IPS-18c (cell line): ENCODE data around the gene GJB4.
"Not testable (repeated sequence)": the region's sequence is repeated elsewhere in the genome, so short reads cannot be mapped to it uniquely, and the experiment has no call there.

ENCODE experiments used
- H3K4me3 ChIP-seq: 2 replicates; pipeline ENCODE4 v1.7.0; 2013; ENCODE audit warnings: low read depth, mild to moderate bottlenecking, low read length, moderate library complexity; ENCODE audit not compliant: insufficient read depth
- H3K9me3 ChIP-seq: one replicate; pipeline ENCODE4 v1.6.1; 2013; ENCODE audit warnings: mild to moderate bottlenecking, low read length, moderate library complexity; ENCODE audit not compliant: control insufficient read depth, insufficient read depth

The GJB4 gene

DNA sequence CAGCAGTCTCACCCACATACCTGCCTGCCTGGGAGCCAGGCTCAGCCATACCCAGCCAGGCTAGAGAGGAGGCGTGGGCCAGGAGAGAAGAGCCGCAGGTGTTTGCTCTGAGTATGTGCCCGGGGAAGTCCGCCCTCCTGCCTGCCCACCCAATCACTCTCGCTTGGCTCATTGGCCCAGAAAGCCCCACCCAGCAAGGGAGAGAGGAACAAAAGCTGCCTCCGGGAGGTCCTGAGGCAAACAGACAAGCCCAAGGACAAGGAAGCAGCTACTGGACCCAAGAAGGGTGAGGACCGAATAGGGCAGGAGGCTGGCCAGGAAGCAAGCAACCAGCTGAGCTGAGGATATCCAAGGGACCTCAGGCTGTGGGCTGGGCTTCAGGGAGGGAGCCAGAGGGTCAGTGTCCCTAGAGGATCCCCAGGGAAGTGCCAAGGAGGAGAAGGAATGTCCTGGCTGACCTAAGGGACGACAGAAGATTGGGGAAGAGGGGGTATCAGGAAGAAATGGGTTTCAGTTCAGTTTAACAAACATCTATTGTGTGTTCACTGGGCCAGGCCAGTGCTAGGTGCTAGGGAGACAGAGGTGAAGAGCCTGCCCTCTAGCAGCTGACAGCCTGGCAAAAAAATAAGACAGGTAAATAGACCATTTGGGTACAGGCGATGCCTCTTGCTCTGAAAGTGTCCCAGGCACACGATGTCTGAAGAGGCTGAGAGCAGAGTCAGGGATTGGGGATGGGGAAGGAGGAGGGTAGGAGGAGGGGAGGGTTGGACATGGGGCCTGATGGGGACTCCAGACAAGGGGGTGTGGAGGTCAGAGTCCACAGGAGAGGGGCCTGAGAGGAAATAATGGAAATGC, at the start of gene GJB4:
GJB4 (plus strand) TSS at position 238 of the 855 bp plus-strand sequence. CDS start 1,515 bp downstream, outside the sequence.
- no peaks in the 10 kb centered on the region for H3K9me3 ChIP-seq
- H3K4me3 ChIP-seq, result no peak within 1 kb of the TSS

DNA sequence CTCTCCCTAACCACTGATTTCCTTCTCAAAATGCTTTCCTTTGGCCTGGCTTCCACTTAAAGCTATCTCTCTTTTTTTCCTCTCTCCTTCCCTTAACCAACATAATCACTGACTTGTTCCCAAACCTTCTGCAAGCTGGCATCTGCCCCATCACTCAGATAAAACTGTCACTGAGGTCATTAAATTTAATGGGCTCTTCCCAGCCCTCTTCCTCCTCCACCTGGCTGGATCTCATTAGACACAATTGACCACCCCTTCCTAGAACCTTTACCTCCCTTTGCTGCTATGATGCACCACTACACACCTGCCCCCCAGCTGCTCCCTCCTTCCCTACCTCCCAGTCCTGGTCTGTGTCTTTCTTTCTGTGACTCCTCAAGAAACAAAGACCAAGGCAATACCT, 48.7 kb upstream of the GJB4 start:
- no peak overlapping the region for H3K4me3 ChIP-seq
- no peaks in the 10 kb centered on the region for H3K9me3 ChIP-seq

DNA sequence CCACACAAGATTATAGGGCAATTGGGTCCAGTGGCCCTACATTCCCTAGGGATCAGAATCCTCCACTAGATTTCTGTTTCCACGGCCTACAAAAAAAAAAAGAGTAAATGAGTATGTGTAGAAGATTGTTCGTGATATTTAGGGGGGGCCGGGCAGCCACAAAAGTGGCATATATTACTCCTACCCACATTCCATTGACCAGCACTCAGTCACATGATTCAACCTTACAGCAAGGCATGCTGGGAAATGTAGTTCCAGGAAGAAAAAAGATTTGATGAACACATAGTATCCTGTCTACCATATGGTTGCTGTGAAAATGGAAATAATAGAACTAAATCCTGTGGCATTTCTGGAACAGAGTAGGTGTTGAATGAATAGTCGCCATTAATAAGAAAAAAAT, 48.1 kb upstream of the GJB4 start:
- no peaks in the 10 kb centered on the region for H3K9me3 ChIP-seq
- H3K4me3 ChIP-seq, result no peak overlapping the region

DNA sequence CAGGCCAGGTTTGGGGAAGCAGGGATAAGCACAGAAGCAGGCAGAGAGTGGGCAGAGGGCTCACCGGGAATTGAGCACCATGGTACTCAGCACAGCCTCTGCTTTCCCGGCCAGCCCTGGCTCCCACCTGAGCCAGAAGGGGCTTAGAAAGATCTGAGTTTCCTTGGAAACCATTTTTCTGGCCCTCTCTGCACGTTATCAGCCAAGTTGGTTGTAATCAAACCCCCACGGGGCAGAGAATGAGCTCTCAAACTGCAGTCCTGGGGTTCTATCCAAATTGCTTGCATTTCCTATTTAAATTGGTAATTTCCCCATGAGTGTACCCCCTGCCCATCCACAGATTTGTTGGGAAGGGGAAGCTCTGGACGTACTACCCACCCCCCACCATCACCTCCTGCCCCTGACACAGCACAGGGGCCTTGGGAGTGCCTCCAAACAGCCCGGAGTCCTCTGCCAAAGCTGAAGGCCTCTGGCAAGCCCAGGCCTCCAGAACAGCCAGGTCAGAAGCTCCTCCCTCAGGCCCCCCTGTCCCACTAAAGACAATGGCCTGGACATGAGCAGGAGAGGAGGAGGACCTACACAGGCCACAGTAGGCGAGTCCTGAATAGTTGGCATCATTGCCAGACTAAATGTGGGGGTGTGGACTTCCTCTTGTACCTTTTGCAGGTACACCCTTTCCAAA, 47.4 kb upstream of the GJB4 start:
- H3K4me3 ChIP-seq, result no peak overlapping the region
- no peaks in the 10 kb centered on the region for H3K9me3 ChIP-seq

DNA sequence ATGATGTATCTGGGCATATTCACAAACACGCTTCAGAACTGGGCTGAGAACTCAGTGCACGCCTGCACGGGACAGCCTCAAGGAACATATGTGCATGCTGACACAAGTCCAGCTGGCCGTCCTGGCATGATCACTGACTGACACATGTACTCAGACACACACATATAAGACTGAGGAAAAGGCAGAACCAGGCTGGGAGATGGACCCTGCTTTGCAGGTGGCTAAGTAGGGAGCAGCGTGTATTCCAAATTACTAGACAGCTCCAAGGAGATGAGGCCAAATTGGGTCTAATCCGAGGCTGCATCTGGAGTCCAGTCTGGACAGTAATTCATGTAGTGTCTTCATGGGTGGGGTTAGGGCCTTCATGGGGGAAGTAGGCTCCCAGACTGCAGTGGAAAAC, 46.1 kb upstream of the GJB4 start:
- H3K4me3 ChIP-seq, result no peak overlapping the region
- H3K9me3 ChIP-seq, result no peaks in the 10 kb centered on the region

DNA sequence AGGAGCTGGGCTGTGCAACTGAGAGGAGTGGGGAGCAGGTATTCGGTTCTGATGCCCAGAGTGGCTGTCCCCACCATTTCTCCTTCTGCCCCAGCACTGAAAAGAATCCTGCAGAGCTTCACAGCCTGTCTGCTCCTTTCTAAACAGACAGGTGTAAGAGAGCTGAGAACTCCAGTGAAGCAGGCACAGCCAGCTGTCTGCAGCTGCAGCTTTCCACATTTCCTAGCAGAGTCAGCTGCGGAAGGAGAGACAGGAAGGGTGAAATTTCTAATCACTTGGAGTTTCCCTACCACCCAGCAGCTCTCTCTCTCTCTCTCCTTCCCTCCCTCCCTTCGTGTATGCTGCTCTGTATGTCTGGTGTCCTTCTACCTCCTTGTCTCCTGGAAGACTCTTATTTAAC, 45.2 kb upstream of the GJB4 start:
- H3K9me3 ChIP-seq, result no peaks in the 10 kb centered on the region
- H3K4me3 ChIP-seq, result no peak overlapping the region

DNA sequence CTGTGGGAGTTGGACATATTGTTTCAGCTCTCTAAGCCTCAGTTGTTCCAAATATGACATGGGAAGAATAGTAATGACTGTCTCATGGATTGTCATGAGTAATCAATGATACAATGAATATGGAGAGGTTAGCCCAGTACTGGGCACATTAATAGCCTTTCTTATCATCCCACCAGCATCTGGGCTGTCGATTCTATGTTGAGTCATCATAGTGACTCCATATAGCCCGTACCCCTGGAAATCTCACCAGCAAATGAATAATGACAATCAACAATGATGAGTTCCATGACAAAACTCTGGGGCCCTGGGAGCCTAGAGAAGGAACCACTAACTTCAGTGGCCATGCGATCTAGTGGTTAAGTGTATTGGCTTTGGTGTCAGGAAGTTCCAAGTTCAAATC, 44.4 kb upstream of the GJB4 start:
- Histone ChIP-seq H3K4me3 (no peak overlapping the region), H3K9me3 (no peaks in the 10 kb centered on the region)

DNA sequence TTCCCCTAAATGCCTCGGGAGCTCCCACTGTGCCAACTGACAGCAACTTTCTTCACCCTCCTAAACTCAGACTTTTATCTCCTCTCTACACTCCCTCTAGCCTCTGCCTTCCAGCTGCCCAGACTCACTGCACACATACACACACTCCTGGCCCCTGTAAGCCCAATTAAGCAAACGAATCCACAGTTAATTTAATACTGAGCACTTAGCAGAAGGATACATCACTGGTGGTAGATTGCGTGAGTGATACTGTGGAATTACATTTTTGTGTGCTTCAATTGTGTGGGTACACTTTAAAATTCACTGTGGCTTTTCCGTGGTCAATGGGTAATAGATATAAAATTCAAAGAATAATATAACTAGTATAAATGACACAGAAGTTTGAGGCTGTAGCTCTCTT, 38.3 kb upstream of the GJB4 start:
- Histone ChIP-seq H3K4me3 (no peak overlapping the region), H3K9me3 (peaks cover 2% of the 10 kb centered on the region)

DNA sequence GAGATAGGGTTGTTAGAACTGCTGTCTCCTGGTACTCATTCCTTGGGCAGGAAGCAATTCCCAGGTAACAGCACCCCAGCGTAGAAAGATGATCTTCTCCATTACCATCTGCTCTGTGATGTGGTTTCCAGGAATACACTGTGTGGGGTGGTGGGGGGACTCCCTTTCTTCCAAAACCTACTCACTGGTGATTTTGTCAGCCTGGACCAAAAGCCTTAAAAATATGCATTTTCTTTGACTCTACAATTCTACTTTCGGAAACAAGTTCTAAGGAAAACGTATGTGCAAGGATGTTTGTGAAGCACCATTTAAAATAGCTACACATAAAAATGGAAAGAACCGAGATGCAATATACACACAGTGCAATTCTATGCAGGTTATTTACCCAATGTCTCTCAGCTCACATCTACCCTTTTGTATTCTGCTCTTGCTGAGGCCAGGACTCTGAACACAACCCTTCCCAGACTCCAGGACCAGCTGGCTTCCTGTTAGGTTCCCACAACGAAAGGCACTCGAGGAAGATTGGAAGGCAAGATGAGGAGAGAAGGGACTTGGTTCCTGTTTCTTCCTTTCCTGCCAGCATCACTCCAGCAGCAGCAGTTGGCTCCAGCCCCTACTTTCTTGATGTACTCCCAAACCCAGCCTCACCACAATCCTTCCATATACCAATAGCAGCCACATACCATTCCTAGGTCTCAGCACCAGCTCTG, 37.7 kb upstream of the GJB4 start:
- H3K4me3 ChIP-seq, result no peak overlapping the region
- H3K9me3 ChIP-seq, result peaks cover 2% of the 10 kb centered on the region

DNA sequence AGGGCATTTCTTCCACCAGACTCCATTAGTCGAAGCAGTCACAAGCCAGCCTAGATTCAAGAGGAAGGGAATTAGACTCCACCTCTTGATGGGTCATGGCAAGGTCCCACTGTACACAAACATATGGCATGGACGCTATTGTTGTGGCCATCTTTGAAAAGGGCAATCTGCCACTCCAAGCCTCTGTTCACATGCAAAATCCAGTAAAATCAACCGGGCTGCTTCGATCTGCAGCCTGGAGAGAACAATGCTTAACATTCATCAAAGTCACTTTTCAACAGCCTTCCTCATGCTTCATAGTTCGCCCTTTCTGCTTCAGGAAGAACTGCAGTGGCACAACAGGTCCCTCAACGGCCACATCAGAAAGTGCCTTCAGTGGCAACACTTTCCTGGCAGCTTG, 32.7 kb upstream of the GJB4 start:
- H3K4me3 ChIP-seq, result no peak overlapping the region
- H3K9me3 ChIP-seq, result peaks cover 2% of the 10 kb centered on the region

DNA sequence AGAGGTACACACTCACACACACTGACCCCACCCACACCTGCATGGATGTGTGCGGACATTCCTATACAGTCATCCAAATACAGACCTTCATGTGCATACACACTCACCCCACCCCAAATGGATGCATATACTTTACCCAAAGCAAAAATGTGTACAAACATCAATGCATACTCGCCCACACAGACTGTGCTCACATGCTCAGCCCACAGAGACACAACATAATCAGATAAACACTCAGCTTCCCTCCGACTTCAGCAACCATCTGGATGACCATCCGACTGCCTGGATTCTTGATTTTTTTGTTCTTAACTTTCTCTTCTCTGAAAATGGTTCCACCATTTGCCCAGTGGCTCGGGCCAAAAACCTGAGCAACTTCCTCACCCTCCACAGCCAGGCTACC, 29.1 kb upstream of the GJB4 start:
- Histone ChIP-seq H3K9me3 (no peaks in the 10 kb centered on the region), H3K4me3 (no peak overlapping the region)

DNA sequence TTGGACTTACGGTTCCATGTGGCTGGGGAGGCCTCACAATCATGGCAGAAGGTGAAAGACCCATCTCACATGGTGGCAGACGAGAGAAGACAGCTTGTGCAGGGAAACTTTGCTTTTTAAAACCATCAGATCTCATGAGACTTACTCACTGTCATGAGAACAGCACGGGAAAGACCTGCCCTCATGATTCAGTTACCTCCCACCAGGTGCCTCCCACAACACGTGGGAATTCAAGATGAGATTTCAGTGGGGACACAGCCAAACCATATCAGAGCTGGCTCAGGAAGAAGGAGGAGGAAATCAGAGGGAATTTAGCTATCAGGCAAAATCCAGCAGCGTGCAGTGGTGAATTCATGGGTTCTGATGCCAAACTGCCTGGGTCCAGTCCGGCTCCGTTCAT, 26.7 kb upstream of the GJB4 start:
- H3K9me3 ChIP-seq, H3K4me3 ChIP-seq: not testable (repeated sequence)

DNA sequence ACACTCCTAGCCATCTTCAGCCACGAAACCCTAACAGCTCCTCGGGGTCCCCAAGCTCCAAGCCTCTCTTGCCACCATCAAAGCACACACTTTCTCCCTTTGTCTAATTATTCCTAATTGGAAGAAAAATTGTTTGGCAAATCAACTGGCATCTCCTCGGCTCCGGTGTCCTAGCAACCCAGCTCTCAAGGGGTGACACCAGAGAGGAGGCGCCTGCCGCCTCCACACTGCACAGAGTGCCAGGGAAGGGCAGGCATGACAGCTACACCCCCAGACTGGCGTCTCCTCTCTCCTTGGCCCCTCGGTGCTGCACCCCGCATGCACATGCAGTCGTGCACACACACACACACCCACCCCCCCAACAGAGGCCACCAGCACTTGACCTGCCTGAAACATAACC, 22.8 kb upstream of the GJB4 start:
- H3K9me3 ChIP-seq, result no peaks in the 10 kb centered on the region
- no peak overlapping the region for H3K4me3 ChIP-seq

DNA sequence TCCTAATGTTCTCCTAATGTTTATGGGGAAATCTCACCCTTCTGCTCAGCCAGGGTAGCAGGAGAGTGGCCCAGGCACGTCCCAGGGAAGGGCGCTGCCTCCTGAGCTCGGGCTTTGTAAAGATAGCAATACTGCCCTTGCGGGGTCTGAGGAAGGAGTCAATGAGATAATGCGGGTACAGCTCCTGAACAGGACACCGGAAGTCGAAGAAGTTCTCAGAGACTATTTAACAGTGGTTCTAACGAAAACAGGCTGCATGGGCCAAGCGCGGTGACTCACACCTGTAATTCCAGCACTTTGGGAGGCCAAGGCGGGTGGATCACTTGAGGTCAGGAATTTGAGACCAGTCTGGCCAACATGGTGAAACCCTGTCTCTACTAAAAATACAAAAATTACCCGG, 22.3 kb upstream of the GJB4 start:
- not testable (repeated sequence) for H3K9me3 ChIP-seq, H3K4me3 ChIP-seq

DNA sequence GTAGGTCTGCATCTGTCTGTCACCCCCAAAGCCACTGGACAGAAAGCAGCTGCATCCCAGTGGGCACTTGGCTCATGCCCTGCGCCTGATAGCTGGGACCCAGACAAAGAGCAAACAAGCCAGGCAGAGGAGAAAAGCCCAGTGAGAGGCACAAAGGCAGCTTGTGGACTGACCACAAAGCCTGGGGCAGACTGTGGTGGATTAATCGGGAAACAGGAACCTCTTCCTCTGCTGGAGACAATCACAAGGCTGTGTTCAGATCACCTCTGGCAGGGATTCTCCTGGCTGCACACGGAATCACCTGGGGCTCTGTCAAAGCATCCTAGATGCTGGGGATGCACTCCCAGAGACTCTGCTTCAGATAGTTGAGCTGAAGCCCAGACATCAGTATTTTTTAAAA, 19.9 kb upstream of the GJB4 start:
- Histone ChIP-seq H3K4me3 (no peak overlapping the region), H3K9me3 (peaks cover 3% of the 10 kb centered on the region)

DNA sequence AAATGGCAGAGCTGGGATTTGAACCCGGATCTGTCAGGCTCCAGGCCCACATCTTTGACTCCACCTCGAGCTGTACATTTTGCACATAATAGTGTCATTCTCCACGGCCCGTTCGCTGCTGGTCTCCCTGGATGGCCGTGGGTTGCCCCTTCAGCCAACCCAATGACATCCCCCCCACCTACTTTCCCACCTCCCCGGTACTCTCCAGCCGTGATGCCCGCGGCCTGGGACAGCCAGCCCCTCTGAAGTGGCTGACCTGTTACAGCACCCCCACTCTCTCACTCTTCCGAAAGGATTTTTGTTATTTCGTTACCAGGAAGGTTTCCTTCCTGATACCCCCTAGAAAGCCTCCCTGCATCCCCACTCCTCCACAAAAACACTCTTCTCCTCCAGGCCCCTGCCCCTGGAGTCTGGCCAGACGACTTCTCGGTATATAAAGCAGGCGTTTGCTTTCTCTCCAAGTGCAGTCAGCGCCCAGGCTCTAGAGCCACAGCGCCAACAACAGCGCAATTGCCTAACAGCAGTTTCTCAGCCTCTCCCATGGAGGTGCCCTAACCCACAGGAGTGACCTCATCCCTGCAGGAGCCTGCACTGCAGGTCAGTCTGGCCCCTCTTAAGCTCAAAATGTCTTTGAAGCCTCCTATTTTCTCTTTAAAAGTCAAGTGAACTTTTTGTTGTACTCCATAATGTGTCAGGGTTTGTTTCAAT, 19.2 kb upstream of the GJB4 start:
- Histone ChIP-seq H3K4me3 (no peak overlapping the region), H3K9me3 (peaks cover 3% of the 10 kb centered on the region)

DNA sequence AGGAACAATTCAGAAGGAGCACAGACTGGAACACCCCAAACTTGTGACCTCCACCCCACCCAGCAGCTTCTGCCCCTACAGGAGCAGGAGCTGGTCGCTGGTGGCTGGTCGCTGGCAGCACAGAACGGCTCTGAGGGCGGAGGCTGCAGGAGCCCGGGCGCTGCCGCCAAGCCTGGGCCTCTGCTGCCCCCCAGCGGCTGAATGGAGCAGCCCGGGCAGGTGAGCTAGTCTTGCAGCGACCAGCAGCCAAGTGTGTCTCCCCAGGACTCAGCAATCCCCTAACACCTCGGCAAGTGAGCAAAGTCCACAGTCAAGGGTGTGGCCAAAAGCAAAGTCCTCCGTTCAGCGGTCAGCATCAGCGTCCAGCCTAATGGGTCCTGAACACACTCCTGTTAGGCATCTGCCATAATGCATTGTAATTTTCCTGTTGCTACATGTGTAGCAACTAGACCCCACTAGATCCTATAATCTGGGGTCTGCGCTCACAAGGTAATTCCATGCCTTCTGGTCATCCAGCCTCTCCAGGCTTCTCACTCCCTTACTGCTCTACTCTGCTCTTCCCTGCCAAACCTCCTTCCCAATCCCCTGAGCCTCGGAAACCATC, 16.8 kb upstream of the GJB4 start:
- Histone ChIP-seq H3K9me3 (peaks cover 3% of the 10 kb centered on the region), H3K4me3 (no peak overlapping the region)
